NK-92 treated with Interleukin-12 subunit alpha and Interleukin-12 subunit beta, amount 100 ng/mL, for 24 hours (cell line): ENCODE measurements around the gene HAVCR1.
"Not testable (repeated sequence)": the region's sequence is repeated elsewhere in the genome, so short reads cannot be mapped to it uniquely, and the experiment has no call there.

Experiments used
- DNase-seq: peaks from one replicate; lab custom pipeline; 2025; lab: John Stamatoyannopoulos, UW

The HAVCR1 gene

GRCh38 chr5:157059093-157059539 is at the start of gene HAVCR1:
HAVCR1 (minus strand) TSS chr5:157059116; CDS start chr5:157057943, 1,173 bp downstream.
- DNase-seq, result no peak

GRCh38 chr5:157107508-157107907 is 48.6 kb upstream of the HAVCR1 start:
- no peak for DNase-seq

GRCh38 chr5:157106630-157107461 is 47.9 kb upstream of the HAVCR1 start:
- peak; percentile 67 for DNase-seq

GRCh38 chr5:157100140-157100679 is 41.3 kb upstream of the HAVCR1 start:
- peak; percentile 33 for DNase-seq

GRCh38 chr5:157088342-157088990 is 29.6 kb upstream of the HAVCR1 start:
- DNase-seq, result no peak

GRCh38 chr5:157086751-157087359 is 27.9 kb upstream of the HAVCR1 start:
- DNase-seq, result no peak

GRCh38 chr5:157085930-157086329 is 27.0 kb upstream of the HAVCR1 start:
- no peak for DNase-seq

- no peak for DNase-seq
Observed at GRCh38 chr5:157080286-157080685, 21.4 kb upstream of the HAVCR1 start.

- peak; percentile 23 for DNase-seq
Observed at GRCh38 chr5:157076558-157076957, 17.6 kb upstream of the HAVCR1 start.

- peak; percentile 46 for DNase-seq
Observed at GRCh38 chr5:157072508-157072907, 13.6 kb upstream of the HAVCR1 start.

- DNase-seq, result no peak
Observed at GRCh38 chr5:157069949-157070348, 11.0 kb upstream of the HAVCR1 start.

- no peak for DNase-seq
Observed at GRCh38 chr5:157068785-157069184, 9.9 kb upstream of the HAVCR1 start.

- DNase-seq, result no peak
Observed at GRCh38 chr5:157068339-157068738, 9.4 kb upstream of the HAVCR1 start.

- DNase-seq, result no peak
Observed at GRCh38 chr5:157067005-157067404, 8.1 kb upstream of the HAVCR1 start.

GRCh38 chr5:157066080-157066479 is 7.2 kb upstream of the HAVCR1 start:
- no peak for DNase-seq

- no peak for DNase-seq
Observed at GRCh38 chr5:157063776-157064430, 5.0 kb upstream of the HAVCR1 start.

GRCh38 chr5:157059891-157060290 is 975 bp upstream of the HAVCR1 start:
- no peak for DNase-seq

GRCh38 chr5:157057459-157058370 is 1.2 kb downstream of the HAVCR1 start:
- no peak for DNase-seq

GRCh38 chr5:157056848-157057247 is 2.1 kb downstream of the HAVCR1 start:
- DNase-seq, result not testable (repeated sequence)

- DNase-seq, result no peak
Observed at GRCh38 chr5:157051604-157052245, 7.2 kb downstream of the HAVCR1 start.
